Activated CD8-positive, alpha-beta memory T cell treated with anti-CD3 and anti-CD28 coated beads, Interleukin-2, amount 50 U/mL, for 48 hours (primary cell): ENCODE results near the gene CDNF.
"Not testable (repeated sequence)": the region's sequence is repeated elsewhere in the genome, so short reads cannot be mapped to it uniquely, and the experiment has no call there.

ENCODE experiments used
- DNase-seq: peaks from one replicate; pipeline ENCODE4 v3.0.0-alpha.2; 2020

Gene CDNF

DNA sequence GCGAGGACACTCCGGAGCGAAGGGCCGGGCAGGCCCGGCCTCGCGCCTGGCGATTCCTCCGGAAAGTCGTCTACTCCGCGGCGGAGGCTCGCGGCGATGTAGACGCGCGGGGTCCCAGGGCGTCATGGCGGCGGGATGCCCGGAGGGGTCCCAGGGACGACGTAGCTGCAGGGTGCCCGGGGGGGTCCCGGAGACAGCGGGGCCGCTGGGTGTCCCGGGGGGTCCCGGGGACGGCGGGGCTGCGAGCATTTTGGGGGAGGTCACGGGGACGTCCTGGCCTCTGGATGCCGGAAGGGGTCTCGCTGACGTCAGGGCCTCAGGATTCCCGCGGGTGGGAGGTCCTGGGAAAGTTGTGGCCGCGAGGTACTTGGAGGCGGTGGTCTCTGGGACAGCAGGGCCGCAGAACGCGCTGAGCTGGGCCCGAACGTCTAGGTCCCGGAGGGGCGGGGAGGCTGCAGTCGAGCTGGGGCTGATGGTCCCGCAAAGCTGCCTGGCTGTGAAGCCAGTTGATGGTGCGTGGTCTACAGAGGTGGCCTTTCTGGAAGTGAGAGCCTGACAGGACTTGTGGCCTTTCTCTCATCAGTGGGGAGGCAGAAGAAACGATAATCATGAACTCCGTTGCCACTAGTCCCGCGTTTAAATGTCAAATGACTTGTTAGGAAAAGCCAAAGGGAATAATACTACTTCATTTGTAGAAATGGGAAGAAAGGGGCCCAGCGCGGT is 906 bp upstream of the CDNF start:
- peak; percentile 72 for DNase-seq

DNA sequence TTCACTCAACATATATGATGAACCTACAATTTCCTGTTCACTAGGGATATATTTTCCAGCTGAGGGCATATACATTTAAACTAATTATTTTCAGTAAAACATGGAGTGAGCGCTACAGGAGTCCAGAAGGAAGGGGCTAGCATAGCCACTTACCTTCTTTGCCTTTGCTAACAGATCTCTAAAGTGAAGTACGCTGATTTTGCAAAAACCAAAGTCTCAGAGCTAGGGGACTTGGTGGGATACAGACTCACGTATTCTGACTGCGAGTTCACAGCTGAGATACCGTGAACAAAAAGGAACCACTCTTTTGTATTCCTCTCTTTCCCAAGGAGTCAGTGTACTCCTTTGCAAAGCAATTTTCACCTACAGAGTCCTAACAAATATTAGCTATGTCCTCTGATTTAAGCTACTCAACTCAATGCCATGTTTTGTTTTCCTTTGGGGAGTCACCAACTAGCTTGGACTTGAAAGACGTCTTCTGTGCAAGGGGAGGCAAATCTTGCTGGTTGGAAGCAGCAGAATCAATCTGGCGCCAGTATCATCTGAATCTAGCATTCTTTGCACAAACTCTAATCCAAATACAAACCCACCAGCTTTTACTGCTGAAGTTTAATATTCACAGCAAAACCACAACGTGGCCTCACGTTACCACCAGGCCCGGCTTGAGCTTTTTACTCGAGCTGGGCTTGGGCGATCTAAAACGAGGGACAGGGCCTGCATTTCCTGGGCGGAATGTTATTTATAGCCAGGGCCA is 657 bp downstream of the CDNF start:
- DNase-seq, result no peak

DNA sequence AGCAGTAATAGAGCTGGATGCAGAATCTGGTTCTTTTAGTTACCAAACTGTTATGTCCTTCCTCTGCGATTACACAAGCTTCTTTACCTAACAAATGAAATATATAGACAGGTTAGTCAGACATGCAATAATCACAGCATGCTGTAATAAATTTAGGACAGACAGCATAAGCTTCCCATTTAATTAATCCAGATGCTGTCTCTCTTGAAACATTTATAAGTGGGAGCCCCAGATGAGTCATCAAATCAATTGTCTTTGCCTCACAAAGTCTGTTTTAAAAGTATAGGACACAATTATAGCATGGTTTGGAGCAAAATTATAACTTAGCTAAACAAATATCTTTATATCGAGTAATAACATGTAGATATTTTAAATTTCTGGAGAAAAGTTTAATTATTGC is 1.6 kb downstream of the CDNF start:
- DNase-seq, result no peak

DNA sequence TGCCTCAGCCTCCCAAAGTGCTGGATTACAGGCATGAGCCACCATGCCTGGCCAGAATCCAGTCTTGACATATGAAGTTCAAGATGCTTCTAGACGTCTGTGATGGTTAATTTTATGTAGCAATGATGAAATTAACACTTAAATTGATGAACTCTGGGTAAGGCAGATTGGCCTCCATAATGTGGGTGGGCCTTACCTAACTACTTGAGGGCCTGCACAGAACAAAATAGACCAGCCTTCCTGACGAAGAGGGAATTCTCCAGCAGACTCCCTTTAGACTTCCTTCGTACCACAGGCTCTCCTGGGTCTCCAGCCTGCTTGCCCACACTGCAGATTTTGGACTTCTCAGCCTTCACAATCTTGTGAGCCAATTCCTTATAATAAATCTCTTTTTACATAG is 4.7 kb downstream of the CDNF start:
- DNase-seq, result no peak

DNA sequence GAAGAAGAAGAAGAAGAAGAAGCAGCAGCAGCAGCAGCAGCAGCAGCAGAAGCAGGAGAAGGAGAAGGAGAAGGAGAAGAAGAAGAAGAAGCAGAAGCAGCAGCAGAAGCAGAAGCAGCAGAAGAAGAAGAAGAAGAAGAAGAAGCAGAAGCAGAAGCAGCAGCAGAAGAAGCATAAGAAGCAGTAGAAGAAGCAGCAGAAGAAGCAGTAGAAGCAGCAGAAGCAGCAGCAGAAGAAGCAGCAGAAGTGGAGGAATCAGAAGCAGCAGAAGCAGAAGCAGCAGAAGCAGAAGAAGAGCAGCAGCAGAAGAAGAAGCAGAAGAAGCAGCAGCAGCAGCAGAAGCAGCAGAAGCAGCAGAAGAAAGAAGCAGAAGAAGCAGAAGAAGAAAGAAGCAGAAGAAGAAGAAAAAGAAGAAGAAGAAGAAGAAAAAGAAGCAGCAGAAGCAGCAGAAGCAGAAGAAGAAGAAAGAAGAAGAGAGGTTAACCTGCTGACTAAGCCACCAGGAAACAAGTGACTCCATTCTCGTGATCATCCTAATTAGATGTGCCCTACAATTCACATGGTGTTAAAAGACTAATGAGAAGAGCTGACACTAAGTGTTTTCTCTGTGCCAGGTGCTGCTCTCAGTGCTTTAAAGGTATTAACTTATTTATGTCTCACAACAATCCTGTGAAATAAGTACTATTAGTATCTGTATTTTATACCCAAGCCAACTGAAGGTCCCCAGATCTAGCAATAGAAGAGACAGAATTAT is 11.6 kb downstream of the CDNF start:
- DNase-seq, result no peak

DNA sequence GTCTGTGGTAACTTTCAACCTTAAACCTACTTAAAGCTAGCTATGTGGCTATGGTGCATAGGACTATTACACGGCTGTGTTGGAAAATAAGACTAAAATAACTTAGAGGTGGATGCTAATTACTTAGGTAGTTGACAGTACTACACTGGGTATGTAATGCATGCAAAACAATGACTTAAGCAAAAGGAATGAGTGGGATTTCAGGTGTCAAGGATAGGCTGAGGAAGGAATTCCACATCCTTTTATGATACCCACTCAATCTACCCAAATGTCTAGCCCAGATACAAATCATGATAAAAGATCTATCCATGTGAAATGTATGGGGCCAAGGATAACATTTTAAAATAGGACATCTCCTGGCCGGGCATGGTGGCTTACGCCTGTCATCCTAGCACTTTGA is 13.9 kb downstream of the CDNF start:
- no peak for DNase-seq

DNA sequence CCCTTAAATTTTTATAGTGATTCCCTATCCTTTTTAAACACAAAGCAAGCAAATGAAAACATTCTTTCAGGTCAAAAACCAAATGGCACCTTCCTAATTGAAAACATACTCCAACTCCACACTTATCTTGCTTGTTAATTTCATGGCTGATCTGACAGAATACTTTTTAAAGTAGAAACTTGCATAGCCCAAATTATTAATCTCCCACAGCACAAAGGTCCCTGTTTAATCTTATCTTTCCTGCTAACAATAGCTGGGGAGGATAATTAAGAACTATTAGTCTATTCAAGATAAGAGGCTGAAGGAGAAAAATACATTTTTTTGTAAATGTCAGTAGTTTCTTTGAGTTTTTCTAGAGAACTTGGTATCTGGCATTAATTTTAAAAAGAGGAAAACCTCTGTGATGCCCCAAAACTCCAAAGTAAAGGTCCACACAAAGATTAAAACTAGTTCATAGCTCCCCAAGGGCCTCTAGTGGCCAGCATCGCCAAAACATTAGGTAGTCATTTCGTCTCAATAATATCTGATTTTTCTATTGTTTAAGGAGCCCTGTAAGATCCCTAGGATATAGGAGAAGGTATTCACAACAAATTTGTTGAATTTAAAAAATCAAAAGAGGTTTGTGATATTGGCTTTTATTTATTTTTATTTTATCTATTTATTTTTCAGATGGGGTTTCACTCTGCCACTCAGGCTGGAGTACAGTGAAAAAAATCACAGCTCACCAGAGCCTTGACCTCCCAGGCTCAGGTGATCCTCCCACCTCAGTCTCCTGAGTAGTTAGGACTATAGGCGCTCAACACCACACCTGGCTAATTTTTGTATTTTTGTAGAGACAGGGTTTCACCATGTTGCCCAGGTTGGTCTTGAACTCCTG is 14.7 kb downstream of the CDNF start:
- no peak for DNase-seq

DNA sequence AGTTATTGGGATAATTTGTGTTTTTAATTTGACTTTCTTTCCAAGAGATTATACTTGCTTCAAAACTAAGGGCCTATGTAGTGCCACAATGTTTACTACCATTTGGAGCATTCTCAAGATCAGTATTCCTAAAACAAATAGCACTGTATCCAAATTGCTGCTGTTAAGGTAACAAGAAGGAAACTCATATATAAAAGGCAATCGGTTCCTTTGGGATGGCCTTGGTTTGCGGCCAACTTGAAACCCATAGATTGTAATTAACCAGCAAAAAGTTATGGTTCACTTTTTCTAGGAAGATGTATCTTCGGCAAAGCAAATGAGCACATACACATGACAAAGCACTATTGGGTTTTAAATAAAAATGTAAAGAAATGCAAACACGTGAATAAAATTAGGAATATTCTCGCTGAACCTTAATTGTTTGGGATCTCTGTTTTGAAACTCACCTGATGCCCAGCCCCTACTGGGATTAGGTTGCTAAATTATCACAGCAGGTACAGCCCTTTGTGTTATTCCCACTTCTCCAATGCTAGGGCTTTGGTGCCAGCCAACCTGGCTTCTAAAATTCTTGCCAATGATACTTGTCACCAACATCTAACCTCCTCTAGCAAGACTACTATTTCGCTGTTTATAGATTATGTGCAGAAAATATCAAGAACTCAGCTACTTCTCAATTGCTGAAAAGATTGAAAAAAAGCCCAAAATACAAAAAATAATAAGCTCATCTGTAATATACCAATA is 16.0 kb downstream of the CDNF start:
- DNase-seq, result no peak

DNA sequence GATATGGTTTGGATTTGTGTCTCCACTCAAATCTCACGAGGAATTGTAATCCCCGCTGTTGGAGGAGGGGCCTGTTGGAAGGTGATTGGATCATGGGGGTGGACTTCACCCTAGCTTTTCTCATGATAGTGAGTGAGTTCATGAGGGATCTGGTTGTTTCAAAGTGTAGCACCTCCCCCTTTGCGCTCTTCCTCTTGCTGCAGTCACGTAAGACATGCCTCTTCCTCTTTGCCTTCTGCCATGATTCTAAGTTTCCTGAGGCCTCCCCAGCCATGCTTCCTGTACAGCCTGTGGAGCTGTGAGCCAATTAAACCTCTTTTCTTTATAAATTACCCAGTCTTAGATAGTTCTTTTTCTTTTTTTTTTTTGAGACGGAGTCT is 17.1 kb downstream of the CDNF start:
- no peak for DNase-seq

DNA sequence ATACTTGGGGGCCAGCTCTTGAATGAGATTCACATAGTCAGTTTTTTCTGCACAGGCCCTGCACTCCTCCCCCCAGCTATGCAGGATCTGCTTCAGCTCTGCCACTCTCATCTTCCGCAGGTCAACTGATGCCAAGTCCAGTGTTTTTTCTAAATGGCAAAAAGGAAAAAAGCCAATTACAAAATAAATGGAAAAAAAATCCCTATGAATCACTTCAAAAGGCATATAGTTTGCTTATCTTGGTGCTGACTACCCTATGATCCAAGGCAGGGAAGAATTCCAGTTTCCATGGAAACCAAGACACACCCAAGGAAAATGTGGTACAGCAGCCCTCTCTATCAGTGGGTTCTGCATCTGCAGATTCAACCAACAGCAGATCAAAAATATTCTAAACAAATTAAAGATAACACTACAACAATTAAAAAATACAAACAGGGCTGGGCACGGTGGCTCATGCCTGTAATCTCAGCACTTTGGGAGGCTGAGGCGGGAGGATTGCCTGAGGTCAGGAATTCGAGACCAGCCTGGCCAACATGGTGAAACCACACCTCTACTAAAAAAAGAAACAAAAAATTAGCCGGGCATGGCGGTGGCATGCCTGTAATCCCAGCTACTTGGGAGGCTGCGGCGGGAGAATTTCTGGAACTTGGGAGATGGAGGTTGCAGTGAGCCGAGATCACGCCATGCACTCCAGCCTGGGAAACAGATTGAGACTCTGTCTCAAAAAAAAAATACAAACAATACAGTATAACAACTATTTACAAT is 17.6 kb downstream of the CDNF start:
- DNase-seq, result no peak

DNA sequence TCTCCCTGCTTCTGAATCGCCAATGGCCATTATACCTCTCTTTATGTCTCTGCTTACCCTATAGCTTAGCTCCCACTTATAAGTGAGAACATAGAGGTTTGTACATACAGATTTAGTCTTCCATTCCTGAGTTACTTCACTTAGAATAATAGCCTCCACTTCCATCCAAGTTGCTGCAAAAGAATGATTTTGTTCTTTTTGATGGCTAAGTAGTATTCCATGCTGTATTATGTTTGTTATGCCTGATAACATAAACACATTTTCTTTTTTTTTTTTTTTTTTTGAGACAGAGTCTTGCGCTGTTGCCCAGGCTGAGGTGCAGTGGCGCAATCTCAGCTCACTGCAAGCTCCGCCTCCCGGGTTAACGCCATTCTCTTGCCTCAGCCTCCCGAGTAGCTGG is 21.1 kb downstream of the CDNF start:
- not testable (repeated sequence) for DNase-seq

DNA sequence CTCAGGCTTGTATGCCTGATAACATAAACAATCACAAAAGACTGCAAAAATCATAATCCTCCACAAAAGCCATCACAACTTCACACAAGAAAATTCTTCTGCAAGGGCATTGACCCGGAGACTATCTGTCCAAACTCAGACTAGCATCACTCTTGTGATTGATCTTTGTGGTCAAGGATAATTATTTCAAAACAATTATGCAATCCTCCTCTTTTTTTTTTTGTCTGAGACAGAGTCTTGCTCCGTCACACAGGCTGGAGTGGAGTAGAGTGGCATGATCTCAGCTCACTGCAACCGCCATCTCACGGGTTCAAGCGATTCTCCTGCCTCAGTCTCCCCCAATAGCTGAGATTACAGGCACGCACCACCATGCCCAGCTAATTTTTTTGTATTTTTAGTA is 22.2 kb downstream of the CDNF start:
- DNase-seq, result no peak

DNA sequence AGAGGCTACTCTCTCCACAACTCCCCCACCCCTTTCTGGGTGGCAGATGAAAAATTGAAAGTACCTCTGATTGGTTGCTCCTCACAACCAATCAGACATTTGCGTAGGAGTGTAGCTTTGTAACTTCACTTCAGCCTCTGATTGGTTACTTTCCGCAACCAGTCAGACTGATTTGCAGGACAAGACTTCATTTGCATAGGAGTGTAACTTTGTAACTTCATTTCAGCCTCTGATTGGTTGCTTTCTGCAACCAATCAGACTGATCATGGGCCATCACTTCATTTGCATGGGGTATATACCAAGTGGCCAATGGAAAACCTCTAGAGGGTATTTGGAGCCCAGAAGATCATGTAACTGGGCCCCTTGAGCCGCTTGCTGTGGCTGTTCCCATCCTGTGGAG is 25.6 kb downstream of the CDNF start:
- DNase-seq, result no peak

DNA sequence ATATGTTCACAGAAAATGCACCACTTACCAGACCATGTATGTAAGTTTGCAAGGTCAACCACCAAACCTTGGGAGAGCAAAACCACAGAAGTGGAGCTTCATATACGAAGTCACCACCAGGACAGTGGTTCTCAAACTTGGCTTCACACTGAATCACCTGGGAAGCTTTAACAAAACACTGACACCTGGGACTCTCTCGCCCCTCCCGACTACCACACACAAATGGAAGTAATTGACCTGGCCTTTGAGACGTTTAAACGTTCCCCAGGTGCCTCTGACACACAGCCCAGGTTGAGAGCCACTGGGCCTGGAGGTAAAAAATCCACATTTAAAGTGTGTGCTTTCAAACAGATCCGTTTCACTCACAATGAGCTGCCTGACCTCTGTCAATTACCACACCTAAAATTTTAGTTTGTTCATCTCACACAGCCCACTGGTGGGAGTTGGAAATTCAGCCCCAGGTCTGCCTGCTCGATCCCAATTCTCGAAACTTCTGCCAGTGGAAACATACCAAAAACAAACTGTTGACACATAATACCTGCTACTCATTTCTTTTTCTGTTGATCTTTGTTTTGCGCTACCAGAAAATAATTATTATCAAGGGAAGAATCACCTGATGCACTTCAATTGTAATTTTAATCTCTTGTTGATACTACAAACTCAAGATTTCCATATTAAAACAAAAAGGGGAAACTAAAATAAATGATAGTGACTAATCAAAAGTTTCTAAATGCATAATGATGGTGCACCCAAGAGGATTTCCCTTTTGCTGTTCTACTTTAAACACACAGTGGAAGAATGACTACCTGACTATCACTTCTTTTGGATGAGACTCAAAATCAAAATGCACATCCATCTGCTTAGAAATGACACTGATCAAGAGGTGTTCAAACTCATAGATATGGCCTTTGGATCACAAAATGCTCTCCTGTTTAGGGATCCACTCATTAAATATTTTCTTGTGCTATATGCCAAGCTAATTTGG is 26.6 kb downstream of the CDNF start:
- no peak for DNase-seq

DNA sequence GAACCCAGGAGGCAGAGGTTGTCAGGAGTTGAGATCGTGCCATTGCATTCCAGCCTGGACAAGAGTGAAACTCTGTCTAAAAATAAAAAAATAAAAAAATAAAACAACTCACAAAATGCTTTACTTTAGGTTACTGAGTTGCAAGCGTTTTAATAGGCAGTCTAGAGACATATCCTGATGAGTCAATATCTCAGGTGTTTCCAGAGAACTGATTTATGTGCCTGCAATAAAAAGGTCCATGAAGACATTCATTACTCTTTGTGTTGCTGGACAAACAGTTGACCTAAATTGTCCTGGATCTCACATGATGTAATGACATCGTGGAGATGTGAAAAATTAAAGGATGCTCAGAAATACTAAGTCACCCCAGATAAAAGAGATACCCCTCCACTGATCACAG is 31.5 kb downstream of the CDNF start:
- DNase-seq, result no peak

DNA sequence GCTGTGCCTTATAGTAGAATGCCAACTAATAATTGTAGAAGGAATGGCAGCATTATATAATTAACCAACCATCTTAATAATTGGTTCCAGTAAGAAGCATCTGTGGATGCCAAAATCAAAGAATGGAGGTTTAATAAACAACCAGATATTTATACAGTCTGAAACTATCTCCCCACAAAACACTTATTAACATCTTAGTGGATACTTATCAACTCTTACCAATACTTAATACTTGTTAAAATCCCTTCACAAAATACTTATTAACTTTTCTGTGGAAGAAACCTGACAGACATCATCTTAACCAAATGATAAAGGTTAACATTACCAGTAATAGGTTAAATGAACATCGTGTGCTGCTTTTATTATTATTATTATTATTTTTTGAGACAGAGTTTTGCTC is 34.0 kb downstream of the CDNF start:
- no peak for DNase-seq

DNA sequence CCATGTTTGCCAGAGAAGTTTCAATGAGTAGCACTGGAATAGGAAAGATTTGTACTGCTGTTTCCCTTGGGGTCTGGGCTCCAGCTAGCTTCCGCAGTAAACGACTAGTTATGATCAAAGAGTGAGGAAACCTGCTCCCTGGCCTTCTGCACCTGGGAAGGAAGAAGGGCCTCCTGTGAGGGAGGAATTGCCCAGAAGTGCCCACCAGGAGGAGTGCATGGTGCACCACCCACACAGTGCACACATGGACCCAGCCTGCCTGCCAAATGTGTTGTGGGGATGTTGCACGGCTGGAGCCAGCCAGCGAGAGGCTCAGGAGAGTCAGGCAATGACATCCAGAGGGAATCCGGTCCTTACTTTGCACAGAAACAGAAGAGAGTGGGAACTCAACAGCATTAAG is 36.1 kb downstream of the CDNF start:
- DNase-seq, result no peak

DNA sequence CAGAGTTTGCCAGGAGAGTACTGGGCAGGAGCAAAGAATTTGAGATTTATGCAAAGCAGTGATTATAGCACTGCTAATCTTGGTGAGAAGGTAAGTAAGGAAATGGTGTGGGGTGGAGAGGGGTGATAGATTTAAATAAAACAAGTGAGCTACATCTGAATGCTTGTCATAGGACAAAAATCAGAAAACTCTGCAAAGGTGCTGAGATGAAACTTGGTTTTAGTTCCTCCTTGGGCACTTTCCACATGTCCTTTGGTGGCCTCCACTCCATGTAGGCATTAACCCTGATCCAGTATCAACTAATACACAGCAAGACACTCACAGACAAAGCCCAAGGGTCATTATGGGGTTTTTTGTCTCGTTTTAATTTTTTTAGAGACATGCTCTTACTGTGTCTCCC is 37.4 kb downstream of the CDNF start:
- no peak for DNase-seq

DNA sequence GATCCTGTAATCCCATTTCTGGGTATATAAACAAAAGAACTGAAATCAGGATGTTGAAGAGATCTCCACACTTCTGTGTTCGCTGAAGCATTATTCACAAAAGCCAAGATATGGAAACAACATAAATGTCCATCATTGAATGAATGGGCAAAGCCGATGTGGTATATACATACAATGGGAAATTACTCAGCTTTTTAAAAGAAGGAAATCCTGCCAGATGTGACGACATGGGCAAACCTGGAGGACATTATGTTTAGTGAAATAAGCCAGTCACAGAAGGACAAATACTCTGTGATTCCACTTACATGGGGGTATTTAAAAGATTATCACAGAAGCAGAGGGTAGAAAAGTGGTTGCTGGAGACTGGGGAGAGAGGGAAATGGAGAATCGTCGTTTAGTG is 39.2 kb downstream of the CDNF start:
- no peak for DNase-seq

DNA sequence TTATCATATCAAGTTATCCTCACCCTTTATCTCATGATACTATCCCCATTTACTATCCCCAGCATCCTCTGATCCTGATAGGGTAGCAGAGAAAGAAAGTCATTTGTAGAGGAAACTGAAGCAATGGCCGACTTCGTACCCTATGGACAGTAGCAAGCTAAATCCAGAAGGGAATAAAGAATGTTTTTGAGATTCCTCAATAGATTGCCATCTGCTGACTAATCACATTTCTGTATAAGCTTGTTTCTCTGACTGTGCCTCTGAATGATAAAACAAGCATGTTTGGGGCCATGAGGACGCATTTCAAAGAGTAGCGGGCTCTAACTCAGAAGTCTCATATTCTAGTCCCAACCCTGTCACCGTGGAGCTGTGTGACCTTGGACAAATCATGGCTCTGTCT is 49.9 kb downstream of the CDNF start:
- DNase-seq, result no peak
